ENCODE results near the gene RTKN. TPM values are rescaled to one million over a fixed set of nuclear protein-coding genes. Genes with fewer than 3 reads are reported as not detected.

The RTKN gene
- total and polyA plus RNA-seq, 11 donors = 10.9 to 27.6 (median 16.6) TPM

- WGBS, 4 donors = 1 to 5% (median 3%) methylated on average over 16 to 27 of the region's 27 CpGs
- Histone ChIP-seq H3K4me1 (peaks cover 5 to 40% (median 32%) of the 10 kb centered on the region in 12 donors), H3K4me3 (peak overlapping the region; percentile 50 to 83 (median 70)), H3K27ac (peak overlapping the region; percentile 84 to 98 (median 95)), H3K9me3 (no peaks in the 10 kb centered on the region), H3K36me3 (peaks cover 0 to 20% (median 10%) of the 10 kb centered on the region in 9 donors), H3K27me3 (no peaks in the 10 kb centered on the region)
- no peak for DNase-seq
- intact Hi-C loops (cut with DNase I) = loop anchor here in 1 of 10 donors (5.0 kb wide), 1 partner anchor 40 kb away; no protein-coding TSS in a partner anchor
- no peak for ATAC-seq
- TF ChIP-seq POLR2A (IDR thresholded peaks at IDR 0.05) (no peak), CTCF (IDR thresholded peaks at IDR 0.05) (no peak)
These were observed 15.4 kb upstream of the RTKN start for GRCh38 chr2:74457129-74457548.

GRCh38 chr2:74454654-74455511 lies 13.1 kb upstream of the RTKN start, which contains the start of gene INO80B:
Gene INO80B, plus strand, starts transcription at chr2:74455087. Its CDS starts 30 bp downstream, at chr2:74455117.
- peak; percentile 52 to 72 (median 66) for ATAC-seq
- Histone ChIP-seq H3K4me1 (peaks cover 5 to 40% (median 32%) of the 10 kb centered on the region in 12 donors), H3K9me3 (no peaks in the 10 kb centered on the region), H3K27me3 (no peaks in the 10 kb centered on the region), H3K27ac (peak within 1 kb of the TSS in 11 of 12 donors; percentile 19 to 81 (median 61)), H3K36me3 (peaks cover 0 to 4% (median 0%) of the 10 kb centered on the region in 9 donors), H3K4me3 (peak within 1 kb of the TSS; percentile 42 to 79 (median 70))
- intact Hi-C loops (cut with DNase I) = loop anchor here in 5 of 10 donors (1.0 to 5.0 kb wide), 6 partner anchors 14 to 38 kb away; partner anchors contain the start of genes CCDC142 (in 3 of the 5), TTC31 (in 3 of the 5) and RTKN (in 1 of the 5)
- DNase-seq = peak; percentile 94 to 96 (median 95)
- 1 to 2% (median 2%) methylated on average over 39 to 40 of the region's 40 CpGs for WGBS, 4 donors
- no peak for TF ChIP-seq CTCF (IDR thresholded peaks at IDR 0.05)
- peak in 1 of 2 donors; percentile 61 for TF ChIP-seq POLR2A (IDR thresholded peaks at IDR 0.05)

DNA sequence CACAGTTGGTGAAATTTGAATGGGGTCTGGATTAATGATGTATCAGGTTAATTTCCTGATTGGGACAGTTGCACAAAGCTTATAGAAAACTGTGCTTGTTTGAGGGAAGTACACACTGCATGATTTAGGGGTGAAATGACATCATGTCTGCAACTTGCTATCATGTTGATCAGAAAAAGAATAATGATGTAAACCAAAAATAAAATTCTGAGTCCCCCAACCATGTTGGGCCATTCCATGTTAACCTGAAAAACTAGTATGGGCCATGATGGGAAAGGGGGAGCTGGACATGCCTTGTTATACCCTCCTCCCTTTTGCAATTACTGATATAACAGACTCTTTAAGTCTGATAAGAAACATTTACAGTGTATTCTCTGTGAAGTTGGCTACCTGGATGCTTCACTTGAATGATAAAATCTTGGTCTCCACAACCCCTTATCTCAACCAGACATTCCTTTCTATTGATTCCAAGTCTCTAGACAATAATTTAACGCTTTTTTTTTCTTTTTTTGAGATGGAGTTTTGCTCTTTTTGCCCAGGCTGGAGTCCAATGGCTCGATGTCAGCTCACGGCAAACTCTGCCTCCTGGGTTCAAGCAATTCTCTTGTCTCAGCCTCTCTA lies 8.9 kb upstream of the RTKN start:
- no peak overlapping the region for H3K27ac ChIP-seq
- H3K4me1 ChIP-seq = peaks cover 5 to 13% (median 9%) of the 10 kb centered on the region in 12 donors
- no peak for TF ChIP-seq CTCF (IDR thresholded peaks at IDR 0.05)
- TF ChIP-seq POLR2A (IDR thresholded peaks at IDR 0.05) = no peak
- H3K27me3 ChIP-seq = no peaks in the 10 kb centered on the region
- H3K4me3 ChIP-seq = no peak overlapping the region
- H3K9me3 ChIP-seq = no peaks in the 10 kb centered on the region
- ATAC-seq = no peak
- intact Hi-C loops (cut with DNase I) = no loop called here
- WGBS, 4 donors = 79 to 84% (median 81%) methylated on average over 3 of the region's 3 CpGs
- no peaks in the 10 kb centered on the region for H3K36me3 ChIP-seq
- no peak for DNase-seq

- intact Hi-C loops (cut with DNase I) = no loop called here
These were observed 7.0 kb upstream of the RTKN start for GRCh38 chr2:74448771-74449170.

More at GRCh38 chr2:74448771-74449170, 7.0 kb upstream of the RTKN start:
- no peak overlapping the region for H3K4me3 ChIP-seq
- H3K27me3 ChIP-seq = peaks cover 0 to 2% (median 0%) of the 10 kb centered on the region in 9 donors
- WGBS, 4 donors = 81 to 88% (median 86%) methylated on average over 2 of the region's 2 CpGs
- H3K36me3 ChIP-seq = no peaks in the 10 kb centered on the region
- TF ChIP-seq POLR2A (IDR thresholded peaks at IDR 0.05) = no peak
- TF ChIP-seq CTCF (IDR thresholded peaks at IDR 0.05) = no peak
- H3K4me1 ChIP-seq = peaks cover 0 to 9% (median 0%) of the 10 kb centered on the region in 12 donors
- no peak for DNase-seq
- no peak for ATAC-seq
- no peaks in the 10 kb centered on the region for H3K9me3 ChIP-seq
- no peak overlapping the region for H3K27ac ChIP-seq

All from heart left ventricle (tissue), 16 donors.